K562 (cell line): ENCODE measurements around the gene MRPS18B. TPM values are rescaled to one million over a fixed set of nuclear protein-coding genes. Genes with fewer than 3 reads are reported as not detected.

Experiments used
- MAZ ChIP-seq, 2 experiments: fragments of 450-650 bp in 1 of 2; sonication (generic) in 1 of 2; formaldehyde crosslinking; IDR thresholded peaks in 1 of 2; conservative IDR thresholded peaks in 1 of 2; 2 replicates each; pipeline versions ENCODE4 v1.4.0 to v1.5.0; 2020; ENCODE audit warnings: mild to moderate bottlenecking in 1 of 2, missing genetic modification reagents in 1 of 2
- MLX ChIP-seq, 2 experiments: fragments of 450-650 bp in 1 of 2; sonication (generic) in 1 of 2; formaldehyde crosslinking; conservative IDR thresholded peaks; 2 replicates each; pipeline versions ENCODE4 v1.4.0 to v1.8.1; 2020 to 2022; ENCODE audit warnings: mild to moderate bottlenecking in 1 of 2, missing genetic modification reagents in 1 of 2
- MYNN ChIP-seq, 2 experiments: sonication (generic); formaldehyde crosslinking in 1 of 2; IDR thresholded peaks; 2 replicates each; pipeline versions ENCODE4 v1.5.0 to v1.6.1; 2016 to 2020; ENCODE audit warnings: antibody characterized with exemption in 1 of 2, missing genetic modification reagents in 1 of 2
- POLR2B ChIP-seq: fragments of 450-650 bp; IDR thresholded peaks from 2 replicates; pipeline ENCODE4 v1.6.1; 2018; ENCODE audit warnings: low read depth; ENCODE audit not compliant: partially characterized antibody
- POLR2G ChIP-seq: fragments of 200-400 bp; formaldehyde crosslinking; IDR thresholded peaks from 2 replicates; pipeline ENCODE4 v1.6.1; 2017; ENCODE audit warnings: low read depth, mild to moderate bottlenecking, antibody characterized with exemption, low read length, moderate library complexity
- SOX6 ChIP-seq: fragments of 450-650 bp; IDR thresholded peaks from 2 replicates; pipeline ENCODE4 v1.6.1; 2014; ENCODE audit warnings: mild to moderate bottlenecking
- SRSF9 ChIP-seq: fragments of 200-400 bp; formaldehyde crosslinking; IDR thresholded peaks from 2 replicates; pipeline ENCODE4 v1.6.1; 2017; ENCODE audit warnings: low read depth, low read length, borderline replicate concordance
- TRIM24 ChIP-seq, 2 experiments: fragments of 450-650 bp; IDR thresholded peaks; 2 replicates each; pipeline ENCODE4 v1.6.1; 2016
- ZC3H8 ChIP-seq: fragments of 450-650 bp; IDR thresholded peaks from 2 replicates; pipeline ENCODE4 v1.6.1; 2017
- ZNF444 ChIP-seq: fragments of 250-450 bp; sonication (Bioruptor Pico); IDR thresholded peaks from 2 replicates; pipeline ENCODE4 v1.4.0; 2020; ENCODE audit warnings: mild to moderate bottlenecking, moderate library complexity
- ZNF717 ChIP-seq: fragments of 250-450 bp; sonication (Bioruptor Pico); IDR thresholded peaks from 2 replicates; pipeline ENCODE4 v1.5.0; 2021
- polyA plus RNA-seq, 8 experiments: library from polyadenylated mRNA; depleted of rRNA in 4 of 8; stranded (reverse) in 5 of 8; unstranded in 3 of 8; fragments of >200 nt; fragmentation: Nextera tagmentation in 2 of 8; fragmentation: Illumina TruSeq in 1 of 8; extraction: Ambion mirVana in 2 of 8; extraction: Trizol in 1 of 8; gene quantifications; 2 replicates each; pipeline versions ENCODE4 v1.2.1 to v1.2.3, GENCODE V29; 2011 to 2014; ENCODE audit warnings: inconsistent platforms in 1 of 8, missing spikeins in 1 of 8
- total RNA-seq, 7 experiments: library from RNA; depleted of rRNA in 6 of 7; stranded (reverse); fragments of >200 nt in 6 of 7; fragmentation: Illumina TruSeq in 2 of 7; extraction: Trizol in 2 of 7; gene quantifications; 2 replicates each; pipeline versions ENCODE4 v1.2.1 to v1.2.3, GENCODE V29; 2011 to 2021; ENCODE audit warnings: low replicate concordance in 1 of 7
- TF ChIP-seq, protein P1 (sequence below): fragments of 450-650 bp; conservative IDR thresholded peaks from 2 replicates; pipeline ENCODE4 v1.6.1; 2016; ENCODE audit warnings: missing genetic modification characterization, low read depth, mild to moderate bottlenecking, control low read depth, missing compliant biosample characterization
- TF ChIP-seq, protein P2 (sequence below): fragments of 250-450 bp; sonication (Bioruptor Pico); IDR thresholded peaks from 2 replicates; pipeline ENCODE4 v1.5.0; 2020; ENCODE audit warnings: mild to moderate bottlenecking
- TF ChIP-seq, protein P3 (sequence below), 3 experiments: IDR thresholded peaks in 2 of 3; conservative IDR thresholded peaks in 1 of 3; 2 replicates each; pipeline ENCODE4 v1.5.1; 2011 to 2012; ENCODE audit warnings: low read length in 3 of 3, mild to moderate bottlenecking in 3 of 3, control low read depth in 2 of 3, improper control_type of control experiment in 1 of 3, inconsistent platforms in 1 of 3, low read depth in 1 of 3, mixed read lengths in 1 of 3, moderate library complexity in 1 of 3; ENCODE audit not compliant: insufficient read depth in 2 of 3
- TF ChIP-seq, protein P4 (sequence below): fragments of 250-450 bp; sonication (Bioruptor Pico); IDR thresholded peaks from 2 replicates; pipeline ENCODE4 v1.4.0; 2020

Gene MRPS18B
- total and polyA plus RNA-seq, 9 of the 15 experiments (the other 6 are each of a cell fraction or from before 2014, with no cell fraction given), result 132 to 383 (median 178) TPM

DNA sequence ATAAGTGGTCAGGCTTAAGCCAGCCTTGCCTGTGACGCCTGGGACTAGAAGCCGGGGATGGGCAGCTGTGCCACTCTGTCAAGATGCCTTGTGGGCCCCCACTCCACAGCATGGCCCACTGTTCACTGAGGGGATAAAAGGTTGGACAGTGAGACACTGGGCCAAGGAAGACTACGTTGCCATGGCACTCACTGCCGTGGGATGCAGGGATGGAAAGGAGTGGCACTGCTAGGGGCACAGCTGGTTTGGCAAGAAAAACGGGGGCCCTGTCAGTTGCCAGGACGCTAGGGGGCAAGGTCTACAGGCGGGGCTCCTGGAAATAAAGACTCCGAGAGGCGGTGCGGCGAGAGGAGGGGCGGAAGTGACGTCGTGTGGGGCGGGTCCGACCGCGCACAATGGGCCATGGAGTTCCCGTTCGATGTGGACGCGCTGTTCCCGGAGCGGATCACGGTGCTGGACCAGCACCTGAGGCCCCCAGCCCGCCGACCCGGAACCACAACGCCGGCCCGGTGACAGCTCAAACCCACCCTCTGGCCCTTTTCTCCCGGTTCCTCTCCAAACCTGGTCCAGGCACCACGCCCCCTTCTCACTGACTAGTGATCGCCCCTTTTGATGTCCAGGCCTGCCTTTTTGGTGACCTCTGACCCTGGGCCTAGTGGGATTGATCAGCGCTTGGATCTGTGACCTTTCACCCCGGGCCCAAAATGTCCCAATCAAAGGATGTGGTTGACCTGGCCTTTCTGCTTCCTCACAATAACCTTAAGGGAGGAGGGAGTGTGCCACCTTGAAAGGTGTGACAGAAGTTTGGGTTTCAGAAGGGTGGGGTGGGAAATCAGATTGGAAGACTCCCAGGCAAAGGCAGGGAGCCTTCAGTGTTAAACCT, 9.1 kb downstream of the MRPS18B start, which contains the start of gene ATAT1 (continued):
- TF ChIP-seq, protein P1, sequence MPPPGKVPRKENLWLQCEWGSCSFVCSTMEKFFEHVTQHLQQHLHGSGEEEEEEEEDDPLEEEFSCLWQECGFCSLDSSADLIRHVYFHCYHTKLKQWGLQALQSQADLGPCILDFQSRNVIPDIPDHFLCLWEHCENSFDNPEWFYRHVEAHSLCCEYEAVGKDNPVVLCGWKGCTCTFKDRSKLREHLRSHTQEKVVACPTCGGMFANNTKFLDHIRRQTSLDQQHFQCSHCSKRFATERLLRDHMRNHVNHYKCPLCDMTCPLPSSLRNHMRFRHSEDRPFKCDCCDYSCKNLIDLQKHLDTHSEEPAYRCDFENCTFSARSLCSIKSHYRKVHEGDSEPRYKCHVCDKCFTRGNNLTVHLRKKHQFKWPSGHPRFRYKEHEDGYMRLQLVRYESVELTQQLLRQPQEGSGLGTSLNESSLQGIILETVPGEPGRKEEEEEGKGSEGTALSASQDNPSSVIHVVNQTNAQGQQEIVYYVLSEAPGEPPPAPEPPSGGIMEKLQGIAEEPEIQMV (tag), result no peak
- TF ChIP-seq, protein P2, sequence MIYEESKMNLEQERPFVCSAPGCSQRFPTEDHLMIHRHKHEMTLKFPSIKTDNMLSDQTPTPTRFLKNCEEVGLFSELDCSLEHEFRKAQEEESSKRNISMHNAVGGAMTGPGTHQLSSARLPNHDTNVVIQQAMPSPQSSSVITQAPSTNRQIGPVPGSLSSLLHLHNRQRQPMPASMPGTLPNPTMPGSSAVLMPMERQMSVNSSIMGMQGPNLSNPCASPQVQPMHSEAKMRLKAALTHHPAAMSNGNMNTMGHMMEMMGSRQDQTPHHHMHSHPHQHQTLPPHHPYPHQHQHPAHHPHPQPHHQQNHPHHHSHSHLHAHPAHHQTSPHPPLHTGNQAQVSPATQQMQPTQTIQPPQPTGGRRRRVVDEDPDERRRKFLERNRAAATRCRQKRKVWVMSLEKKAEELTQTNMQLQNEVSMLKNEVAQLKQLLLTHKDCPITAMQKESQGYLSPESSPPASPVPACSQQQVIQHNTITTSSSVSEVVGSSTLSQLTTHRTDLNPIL (CRISPR knock-in tag), result peak; percentile 49; the same call in 1 of the 2 replicates
- TF ChIP-seq SRSF9 (no peak), MYNN (IDR thresholded peaks at IDR 0.05) (peak; percentile 75; the same call in 1 of the 2 replicates), MYNN (CRISPR knock-in tag; IDR thresholded peaks at IDR 0.05) (no peak), MLX (CRISPR knock-in tag; conservative IDR thresholded peaks at IDR 0.05) (0 out of 4 replicates have a peak, but pooled peaks of 1 of the 2 experiments have one; percentile 39), ZNF444 (CRISPR knock-in tag) (peak; percentile 50; the same call in 1 of the 2 replicates), ZNF717 (0 out of 2 replicates have a peak, but pooled peaks have one; percentile 47), ZC3H8 (no peak), POLR2G (peak; percentile 85), POLR2B (peak; percentile 75), MAZ (CRISPR knock-in tag; conservative IDR thresholded peaks at IDR 0.05 in 1 of 2, IDR thresholded peaks at IDR 0.05 in 1 of 2) (peak in 1 of 2 experiments; percentile 51; a peak in 2 of 4 replicates), TRIM24 (IDR thresholded peaks at IDR 0.05) (no peak), SOX6 (no peak)
- TF ChIP-seq, protein P3, sequence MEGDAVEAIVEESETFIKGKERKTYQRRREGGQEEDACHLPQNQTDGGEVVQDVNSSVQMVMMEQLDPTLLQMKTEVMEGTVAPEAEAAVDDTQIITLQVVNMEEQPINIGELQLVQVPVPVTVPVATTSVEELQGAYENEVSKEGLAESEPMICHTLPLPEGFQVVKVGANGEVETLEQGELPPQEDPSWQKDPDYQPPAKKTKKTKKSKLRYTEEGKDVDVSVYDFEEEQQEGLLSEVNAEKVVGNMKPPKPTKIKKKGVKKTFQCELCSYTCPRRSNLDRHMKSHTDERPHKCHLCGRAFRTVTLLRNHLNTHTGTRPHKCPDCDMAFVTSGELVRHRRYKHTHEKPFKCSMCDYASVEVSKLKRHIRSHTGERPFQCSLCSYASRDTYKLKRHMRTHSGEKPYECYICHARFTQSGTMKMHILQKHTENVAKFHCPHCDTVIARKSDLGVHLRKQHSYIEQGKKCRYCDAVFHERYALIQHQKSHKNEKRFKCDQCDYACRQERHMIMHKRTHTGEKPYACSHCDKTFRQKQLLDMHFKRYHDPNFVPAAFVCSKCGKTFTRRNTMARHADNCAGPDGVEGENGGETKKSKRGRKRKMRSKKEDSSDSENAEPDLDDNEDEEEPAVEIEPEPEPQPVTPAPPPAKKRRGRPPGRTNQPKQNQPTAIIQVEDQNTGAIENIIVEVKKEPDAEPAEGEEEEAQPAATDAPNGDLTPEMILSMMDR (IDR thresholded peaks at IDR 0.05 in 2 of 3, conservative IDR thresholded peaks at IDR 0.05 in 1 of 3; ENCODE audit: insufficient read depth in 2 of 3, low read depth in 1 of 3, low read length in 3 of 3), result peak in 1 of 3 experiments; percentile 23; a peak in 1 of 6 replicates
- TF ChIP-seq, protein P4, sequence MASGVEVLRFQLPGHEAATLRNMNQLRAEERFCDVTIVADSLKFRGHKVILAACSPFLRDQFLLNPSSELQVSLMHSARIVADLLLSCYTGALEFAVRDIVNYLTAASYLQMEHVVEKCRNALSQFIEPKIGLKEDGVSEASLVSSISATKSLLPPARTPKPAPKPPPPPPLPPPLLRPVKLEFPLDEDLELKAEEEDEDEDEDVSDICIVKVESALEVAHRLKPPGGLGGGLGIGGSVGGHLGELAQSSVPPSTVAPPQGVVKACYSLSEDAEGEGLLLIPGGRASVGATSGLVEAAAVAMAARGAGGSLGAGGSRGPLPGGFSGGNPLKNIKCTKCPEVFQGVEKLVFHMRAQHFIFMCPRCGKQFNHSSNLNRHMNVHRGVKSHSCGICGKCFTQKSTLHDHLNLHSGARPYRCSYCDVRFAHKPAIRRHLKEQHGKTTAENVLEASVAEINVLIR (CRISPR knock-in tag), result peak; percentile 67
